A204.1 (cell line): ENCODE data around the gene ZC3H11A.
"Not testable (repeated sequence)": the region's sequence is repeated elsewhere in the genome, so short reads cannot be mapped to it uniquely, and the experiment has no call there.

ENCODE experiments used
- FAIRE-seq: peaks from 2 replicates; lab custom pipeline; 2012; peaks lifted over from hg19 to GRCh38; lab: Jason Lieb, UNC

The ZC3H11A gene

DNA sequence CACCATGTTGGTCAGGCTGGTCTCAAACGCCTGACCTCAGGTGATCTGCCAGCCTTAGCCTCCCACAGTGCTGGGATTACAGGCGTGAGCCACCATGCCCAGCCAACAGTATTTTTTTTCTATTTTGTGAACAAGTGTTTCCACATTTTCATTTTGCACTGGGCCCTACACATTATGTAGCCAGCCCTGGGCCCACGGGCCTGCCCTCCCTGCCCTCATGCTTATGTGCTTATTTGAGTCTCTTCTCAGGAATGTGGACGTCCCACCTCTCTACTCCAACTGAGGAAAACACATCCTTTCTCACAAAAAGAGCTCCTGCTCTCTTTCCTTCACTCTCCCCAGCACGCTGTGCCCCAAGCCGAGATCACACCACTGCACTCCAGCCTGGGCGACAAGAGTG lies 13.5 kb upstream of the ZC3H11A start:
- no peak for FAIRE-seq

DNA sequence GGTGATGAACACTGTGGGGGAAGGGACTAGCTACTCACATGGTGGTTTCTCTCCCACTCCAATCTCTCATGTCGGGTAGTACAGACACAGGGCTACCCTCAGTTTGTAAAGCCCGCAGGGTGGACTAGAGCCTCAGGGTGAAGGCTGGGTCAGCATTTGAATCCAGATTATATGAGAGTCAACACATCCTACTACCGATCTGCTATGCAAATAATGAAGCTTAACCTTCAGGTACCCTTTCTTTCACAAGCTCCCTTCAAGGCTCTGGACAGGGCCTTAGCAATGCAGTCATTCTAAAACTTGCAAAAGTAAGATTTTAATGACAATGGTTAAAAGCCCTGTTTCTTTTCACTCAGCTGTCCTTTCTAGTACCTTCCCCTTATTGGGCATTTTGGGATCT lies 5.5 kb upstream of the ZC3H11A start:
- FAIRE-seq = no peak

DNA sequence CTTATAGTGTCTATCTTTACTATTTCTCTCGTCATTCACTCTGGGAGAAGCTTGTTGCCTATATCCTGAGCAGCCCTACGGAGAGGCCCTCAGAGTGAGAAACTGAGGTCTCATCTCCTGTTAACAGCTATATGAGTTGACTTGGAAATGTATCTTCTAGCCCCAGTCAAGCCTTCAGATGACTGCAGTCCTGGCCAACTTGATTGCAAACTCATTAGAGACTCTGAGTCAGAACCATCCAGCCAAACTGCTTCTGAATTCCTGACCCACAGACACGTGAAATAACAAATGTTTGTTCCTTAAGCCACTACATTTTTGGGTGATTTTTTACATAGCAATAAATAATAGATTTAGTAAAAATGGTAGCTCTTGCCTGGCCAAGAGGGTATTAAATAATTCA lies 3.9 kb upstream of the ZC3H11A start:
- no peak for FAIRE-seq

DNA sequence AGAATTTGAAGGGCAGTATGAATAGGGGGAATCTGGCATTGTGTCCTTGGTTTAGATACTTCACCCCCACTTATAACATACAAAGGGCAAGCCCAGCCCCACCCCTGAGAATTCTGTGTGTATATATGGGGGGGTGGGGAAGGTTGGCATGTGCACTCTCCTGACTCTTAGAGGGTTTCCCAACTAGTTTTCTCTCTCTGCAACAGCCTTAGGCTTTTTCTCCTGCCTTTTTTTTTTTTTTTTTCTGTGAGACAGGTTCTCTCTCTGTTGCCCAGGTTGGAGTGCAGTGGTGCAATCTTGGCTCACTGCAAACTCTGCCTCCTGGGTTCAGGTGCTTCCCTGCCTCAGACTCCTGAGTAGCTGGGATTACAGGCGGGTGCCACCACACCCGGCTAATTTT lies 2.9 kb upstream of the ZC3H11A start:
- no peak for FAIRE-seq

- not testable (repeated sequence) for FAIRE-seq
Observed at GRCh38 chr1:203793561-203793960, 1.9 kb upstream of the ZC3H11A start.

DNA sequence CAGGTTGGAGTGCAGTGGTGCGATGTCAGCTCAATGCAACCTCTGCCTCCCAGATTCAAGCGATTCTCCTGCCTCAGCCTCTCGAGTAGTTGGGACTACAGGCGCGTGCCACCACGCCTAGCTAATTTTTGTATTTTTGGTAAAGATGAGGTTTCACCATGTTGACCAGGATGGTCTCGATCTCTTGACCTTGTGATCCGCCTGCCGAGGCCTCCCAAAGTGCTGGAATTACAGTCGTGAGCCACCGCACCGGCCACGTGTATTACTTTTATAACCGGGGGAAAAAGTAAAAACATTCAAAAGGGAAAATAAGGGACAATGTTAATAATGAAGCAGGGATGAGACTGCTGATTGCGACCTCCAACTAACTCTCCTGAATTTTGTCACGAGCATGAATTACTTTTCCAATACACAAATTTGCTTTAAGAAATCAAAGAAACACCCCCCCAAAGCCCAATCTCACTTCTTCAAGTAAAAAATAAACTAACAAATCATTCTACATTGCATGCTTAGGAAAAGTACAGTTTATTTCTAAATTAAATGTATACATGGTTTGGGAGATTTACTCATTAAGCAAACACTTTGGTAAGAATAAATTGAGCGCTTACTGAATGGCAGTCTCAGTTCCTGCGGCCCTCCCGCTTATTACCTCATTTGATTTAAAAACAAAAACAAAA lies 521 bp upstream of the ZC3H11A start:
- FAIRE-seq = no peak

DNA sequence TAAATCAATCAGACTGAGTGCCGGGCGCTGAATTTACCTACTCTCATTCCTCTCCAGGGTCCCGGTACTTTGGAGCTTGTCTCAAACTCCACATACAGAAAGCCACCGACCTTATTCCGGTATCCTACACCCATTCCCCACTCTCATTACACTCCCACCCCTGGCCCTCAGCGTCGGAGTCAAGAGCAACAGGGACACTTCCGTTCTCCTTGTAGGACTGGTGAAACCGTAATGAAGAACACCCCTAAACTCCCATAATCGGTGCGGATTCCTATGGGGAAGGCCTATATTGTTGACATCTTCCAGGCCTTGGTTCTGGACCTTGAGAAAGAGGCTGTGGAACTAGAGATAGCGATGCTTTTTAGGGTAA lies 798 bp downstream of the ZC3H11A start:
- no peak for FAIRE-seq

GRCh38 chr1:203797216-203797615 lies 1.8 kb downstream of the ZC3H11A start:
- FAIRE-seq = no peak

DNA sequence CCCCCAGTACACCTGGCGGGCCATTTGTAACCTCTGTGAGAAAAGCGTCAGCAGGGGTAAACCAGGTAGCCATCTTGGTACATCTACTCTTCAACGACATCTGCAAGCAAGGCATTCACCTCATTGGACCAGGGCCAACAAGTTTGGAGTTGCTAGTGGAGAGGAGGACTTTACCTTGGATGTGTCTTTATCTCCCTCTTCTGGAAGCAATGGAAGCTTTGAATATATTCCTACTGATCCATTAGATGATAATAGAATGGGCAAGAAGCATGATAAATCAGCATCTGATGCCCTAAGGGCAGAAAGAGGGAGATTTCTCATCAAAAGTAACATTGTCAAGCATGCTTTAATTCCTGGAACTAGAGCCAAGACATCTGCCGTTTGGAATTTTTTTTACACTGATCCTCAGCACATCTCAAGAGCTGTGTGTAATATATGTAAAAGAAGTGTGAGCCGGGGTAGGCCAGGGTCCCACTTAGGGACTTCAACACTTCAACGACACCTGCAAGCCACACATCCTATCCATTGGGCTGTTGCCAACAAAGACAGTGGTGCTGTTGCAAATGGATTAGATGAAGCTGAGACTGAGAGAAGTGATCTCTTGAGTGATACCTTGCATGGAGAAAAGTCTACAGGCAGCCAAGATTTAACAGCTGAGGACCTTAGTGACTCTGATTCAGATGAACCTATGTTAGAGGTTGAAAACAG lies 2.7 kb downstream of the ZC3H11A start:
- no peak for FAIRE-seq

- FAIRE-seq = no peak
Observed at GRCh38 chr1:203799157-203799556, 3.7 kb downstream of the ZC3H11A start.

DNA sequence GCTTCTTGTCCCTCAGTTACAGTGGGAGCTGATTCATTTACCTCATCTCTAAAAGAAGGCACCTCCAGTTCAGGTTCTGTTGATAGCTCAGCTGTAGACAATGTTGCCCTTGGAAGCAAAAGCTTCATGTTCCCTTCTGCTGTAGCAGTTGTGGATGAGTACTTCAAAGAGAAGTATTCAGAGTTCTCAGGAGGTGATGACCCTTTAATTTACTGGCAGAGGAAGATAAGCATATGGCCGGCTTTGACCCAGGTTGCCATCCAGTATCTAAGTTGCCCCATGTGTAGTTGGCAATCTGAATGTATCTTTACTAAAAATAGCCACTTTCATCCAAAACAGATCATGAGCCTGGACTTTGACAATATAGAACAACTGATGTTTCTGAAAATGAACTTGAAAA lies 4.5 kb downstream of the ZC3H11A start:
- FAIRE-seq = no peak

DNA sequence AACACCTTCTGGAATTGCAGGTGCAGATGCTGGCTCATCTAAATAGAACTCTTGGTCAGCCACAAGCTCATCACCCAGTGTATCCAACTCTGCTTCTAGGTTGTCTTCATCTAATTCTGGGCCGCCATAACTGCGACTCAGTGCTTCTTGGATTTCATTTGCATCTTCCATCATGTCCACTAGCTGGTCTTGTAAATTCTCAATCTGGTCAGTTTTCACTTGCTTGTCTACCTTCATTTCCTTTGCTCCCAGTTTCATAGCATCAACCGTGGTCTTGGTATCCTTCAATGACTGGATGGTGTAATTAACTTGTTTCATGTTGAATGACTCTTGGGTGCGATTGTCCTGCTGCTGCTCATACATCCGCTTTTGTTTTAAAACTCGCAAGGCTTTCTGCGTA lies 10.3 kb downstream of the ZC3H11A start:
- FAIRE-seq = no peak

- FAIRE-seq = no peak
Observed at GRCh38 chr1:203807196-203807595, 11.8 kb downstream of the ZC3H11A start.

DNA sequence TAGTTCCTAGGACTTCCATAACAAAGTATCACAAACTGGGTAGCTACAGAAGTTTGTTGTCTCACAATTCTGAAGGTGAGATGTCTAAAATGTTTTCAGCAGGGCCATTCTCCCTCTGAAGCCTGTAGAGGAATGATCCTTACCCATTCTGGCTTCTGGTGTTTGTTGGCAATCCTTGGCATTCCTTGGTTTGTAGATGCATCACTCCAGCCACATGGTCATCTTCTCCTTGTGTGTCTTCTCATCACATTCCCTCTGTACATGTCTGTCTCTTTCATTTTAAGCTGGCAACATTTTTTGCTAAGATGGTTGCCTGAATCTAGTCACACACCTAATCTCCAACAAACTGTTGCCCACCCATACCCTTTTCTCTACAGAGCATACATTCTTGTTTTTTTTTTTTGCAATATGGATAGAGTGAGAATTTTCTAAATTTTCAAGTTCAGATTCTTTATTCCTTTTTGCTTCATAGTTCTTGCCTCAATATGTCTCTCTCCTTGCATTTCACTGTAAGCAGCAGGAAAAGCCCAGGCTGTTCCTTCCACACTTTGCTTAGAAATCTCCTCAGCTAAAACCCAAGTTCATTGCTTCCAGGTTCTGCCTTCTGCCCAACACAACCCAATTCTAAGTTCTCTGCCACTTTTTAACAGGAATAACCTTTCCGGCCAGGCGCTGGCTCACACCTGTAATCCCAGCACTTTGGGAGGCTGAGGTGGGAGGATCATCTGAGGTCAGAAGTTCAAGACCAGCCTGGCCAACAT lies 18.3 kb downstream of the ZC3H11A start:
- FAIRE-seq = no peak

DNA sequence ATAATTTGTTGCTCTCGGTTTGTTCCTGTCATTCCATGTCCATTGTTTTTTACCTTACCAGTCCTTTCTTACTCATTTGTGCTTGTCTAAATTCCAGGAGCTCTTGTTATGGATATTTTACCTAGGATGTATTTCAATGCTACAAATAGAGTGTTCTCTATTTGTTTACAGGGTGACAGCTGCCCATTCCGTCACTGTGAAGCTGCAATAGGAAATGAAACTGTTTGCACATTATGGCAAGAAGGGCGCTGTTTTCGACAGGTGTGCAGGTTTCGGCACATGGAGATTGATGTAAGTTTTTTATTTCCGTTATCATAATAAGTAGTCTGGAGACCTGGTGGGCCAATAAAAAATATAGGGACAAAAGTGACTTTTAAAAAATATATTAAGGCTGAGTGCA lies 23.0 kb downstream of the ZC3H11A start:
- FAIRE-seq = no peak

GRCh38 chr1:203823306-203823705 lies 27.9 kb downstream of the ZC3H11A start:
- FAIRE-seq = no peak

GRCh38 chr1:203826175-203826574 lies 30.8 kb downstream of the ZC3H11A start:
- FAIRE-seq = no peak

DNA sequence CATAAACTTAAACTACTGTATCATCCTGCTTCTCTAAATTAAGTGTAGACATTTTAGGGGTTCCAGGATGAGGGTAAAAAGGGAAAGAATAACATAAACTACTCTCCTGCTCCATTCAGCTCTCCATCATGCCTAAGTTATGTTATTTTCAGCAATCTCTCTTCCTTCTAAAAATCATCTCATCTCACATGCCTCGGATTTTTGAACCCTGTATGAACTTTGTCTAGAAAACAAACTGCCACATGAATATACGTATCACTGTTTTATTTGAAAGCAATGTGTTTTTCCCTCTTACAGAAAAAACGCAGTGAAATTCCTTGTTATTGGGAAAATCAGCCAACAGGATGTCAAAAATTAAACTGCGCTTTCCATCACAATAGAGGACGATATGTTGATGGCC lies 32.6 kb downstream of the ZC3H11A start:
- FAIRE-seq = no peak

GRCh38 chr1:203828503-203828902 lies 33.1 kb downstream of the ZC3H11A start:
- FAIRE-seq = no peak

- FAIRE-seq = not testable (repeated sequence)
Observed at GRCh38 chr1:203829247-203829646, 33.8 kb downstream of the ZC3H11A start.

DNA sequence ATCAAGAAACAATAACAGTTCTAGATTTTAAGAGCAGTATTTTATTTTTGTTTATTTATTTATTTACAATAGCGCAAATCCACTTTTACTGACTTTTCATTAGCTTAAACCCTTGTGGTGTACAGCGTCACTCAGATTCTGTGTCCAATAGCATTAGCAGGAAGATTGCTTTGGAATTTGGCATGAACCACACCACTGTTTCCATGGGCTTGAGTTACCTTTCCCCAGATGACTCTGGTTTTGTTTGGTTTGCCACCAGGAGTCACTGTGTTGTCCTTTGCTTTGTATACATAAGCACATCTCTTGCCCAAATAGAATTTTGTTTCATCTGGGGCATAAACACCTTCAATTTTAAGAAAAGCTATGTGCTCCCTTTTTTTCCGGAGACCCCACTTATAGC lies 40.1 kb downstream of the ZC3H11A start:
- FAIRE-seq = no peak

- FAIRE-seq = no peak
Observed at GRCh38 chr1:203839081-203839480, 43.7 kb downstream of the ZC3H11A start.

GRCh38 chr1:203840208-203840808 lies 44.9 kb downstream of the ZC3H11A start:
- no peak for FAIRE-seq
